MCF 10A (cell line): ENCODE measurements around the gene TMEM145. TPM values are rescaled to one million over a fixed set of nuclear protein-coding genes. Genes with fewer than 3 reads are reported as not detected.

Experiments
- BruUV-seq: library from RNA; stranded (reverse); fragments of 400-500 nt; replicated peaks from 2 replicates; lab custom pipeline; 2021; lab: Mats Ljungman, UMichigan
- CTCF ChIA-PET: fragments of 300-600 bp; sonication (Branson Sonifier 250); formaldehyde crosslinking; extraction: SDS; loops from one replicate; lab custom pipeline; 2021; ENCODE audit warnings: antibody characterized with exemption, inconsistent platforms; lab: Yijun Ruan, JAX
- POLR2A ChIA-PET: fragments of 300-600, 350-650 bp; sonication (Branson Sonifier 250); formaldehyde crosslinking; extraction: SDS; loops from one replicate; lab custom pipeline; 2020; ENCODE audit warnings: antibody characterized with exemption, inconsistent platforms; lab: Yijun Ruan, JAX
- DNase-seq: peaks from one replicate; pipeline ENCODE4 v3.0.0-alpha.2; 2018; ENCODE audit not compliant: unreplicated experiment
- H3K27ac Mint-ChIP-seq: one replicate; pipeline ENCODE4 v1.8.0; 2022; ENCODE audit warnings: mild to moderate bottlenecking, low read depth, mixed read lengths; ENCODE audit not compliant: unreplicated experiment
- H3K27me3 Mint-ChIP-seq: one replicate; pipeline ENCODE4 v1.8.0; 2022; ENCODE audit warnings: mixed read lengths; ENCODE audit not compliant: insufficient read depth, unreplicated experiment
- H3K36me3 Mint-ChIP-seq: one replicate; pipeline ENCODE4 v1.8.0; 2022; ENCODE audit warnings: mild to moderate bottlenecking, moderate library complexity, mixed read lengths; ENCODE audit not compliant: insufficient read depth, unreplicated experiment
- H3K4me1 Mint-ChIP-seq: one replicate; pipeline ENCODE4 v1.8.0; 2022; ENCODE audit warnings: mixed read lengths; ENCODE audit not compliant: insufficient read depth, unreplicated experiment
- H3K4me3 Mint-ChIP-seq: one replicate; pipeline ENCODE4 v1.8.0; 2022; ENCODE audit warnings: mild to moderate bottlenecking, moderate library complexity, mixed read lengths; ENCODE audit not compliant: unreplicated experiment
- H3K9me3 Mint-ChIP-seq: one replicate; pipeline ENCODE4 v1.8.0; 2022; ENCODE audit warnings: mixed read lengths; ENCODE audit not compliant: unreplicated experiment
- CTCF ChIP-seq: fragments of 200-600 bp; IDR thresholded peaks from one replicate; pipeline ENCODE4 v1.8.0; 2022; ENCODE audit warnings: antibody characterized with exemption, mild to moderate bottlenecking; ENCODE audit not compliant: unreplicated experiment
- intact Hi-C: fragments of 100-400 bp; cut with micrococcal nuclease; formaldehyde crosslinking; loops from 2 replicates; pipeline ENCODE4 v1.14.1; 2022
- total RNA-seq: library from RNA; stranded (reverse); gene quantifications from 2 replicates; pipeline ENCODE4 v1.2.3, GENCODE V29; 2022

Gene TMEM145
- total RNA-seq, 1 experiment from 2014 or later: not detected

DNA sequence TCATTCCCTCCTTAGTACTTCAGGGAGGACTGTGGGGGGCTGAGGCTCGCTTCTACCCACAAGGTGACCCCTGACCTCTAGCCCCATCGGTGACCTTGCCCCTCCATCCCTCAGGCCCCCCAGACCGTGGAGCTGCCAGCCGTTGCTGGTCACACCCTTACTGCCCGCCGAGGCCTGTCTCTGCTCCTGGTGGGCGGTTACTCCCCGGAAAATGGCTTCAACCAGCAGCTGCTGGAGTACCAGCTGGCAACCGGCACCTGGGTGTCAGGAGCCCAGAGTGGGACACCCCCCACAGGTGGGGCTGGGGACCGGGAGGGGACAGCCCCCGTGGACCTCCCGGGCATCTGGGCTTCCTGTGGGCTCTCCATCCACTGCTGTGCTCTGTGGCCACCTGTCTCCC lies 44.2 kb downstream of the TMEM145 start:
- no TSS peak for BruUV-seq
- Mint-ChIP-seq H3K36me3 (peaks cover 27% of the 10 kb centered on the region), H3K27me3 (no peaks in the 10 kb centered on the region), H3K4me3 (no peak overlapping the region), H3K4me1 (no peaks in the 10 kb centered on the region), H3K27ac (no peak overlapping the region), H3K9me3 (no peaks in the 10 kb centered on the region)
- no peak for DNase-seq
- POLR2A ChIA-PET: no interaction called here
- CTCF ChIA-PET: interaction anchor here (0.5 kb wide), 1 partner anchor 10 kb away, joined by 3 read pairs; no protein-coding TSS in a partner anchor
- TF ChIP-seq CTCF: no peak
- intact Hi-C loops: no loop called here

DNA sequence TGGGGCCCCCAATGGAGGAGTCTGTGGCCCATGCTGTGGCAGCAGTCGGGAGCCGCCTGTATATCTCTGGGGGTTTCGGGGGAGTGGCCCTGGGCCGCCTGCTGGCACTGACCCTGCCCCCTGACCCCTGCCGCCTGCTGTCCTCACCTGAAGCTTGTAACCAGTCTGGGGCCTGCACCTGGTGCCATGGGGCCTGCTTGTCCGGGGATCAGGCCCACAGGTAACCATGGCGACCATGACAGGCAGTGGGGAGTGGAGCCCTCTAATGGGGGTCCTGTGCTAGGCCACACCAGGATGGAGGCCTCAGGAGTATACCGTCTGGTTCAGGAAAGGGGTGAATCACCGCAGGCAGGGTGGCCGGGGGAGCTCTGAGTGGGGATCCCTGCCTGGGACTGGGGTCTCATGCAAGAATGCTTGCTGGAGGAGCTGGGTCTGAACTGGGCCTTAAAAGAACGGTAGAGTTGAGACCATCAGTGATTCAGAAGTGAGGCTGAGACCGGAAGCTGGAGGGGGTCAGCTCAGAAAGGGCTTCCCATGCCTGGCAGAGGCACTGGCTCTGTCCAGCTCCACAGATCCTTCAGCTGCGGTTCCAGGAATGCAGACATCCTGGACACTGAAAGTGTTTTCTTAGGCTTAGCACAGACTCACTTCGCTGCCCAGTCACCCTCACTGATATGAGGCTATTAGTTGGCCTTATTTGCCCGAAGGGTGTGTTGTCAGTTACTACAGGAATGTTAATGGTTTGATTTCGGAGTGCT lies 47.9 kb downstream of the TMEM145 start:
- Mint-ChIP-seq H3K27me3 (no peaks in the 10 kb centered on the region), H3K4me3 (no peak overlapping the region), H3K9me3 (peaks cover 10% of the 10 kb centered on the region), H3K4me1 (no peaks in the 10 kb centered on the region), H3K27ac (no peak overlapping the region), H3K36me3 (peaks cover 31% of the 10 kb centered on the region)
- TF ChIP-seq CTCF: no peak
- intact Hi-C loops: no loop called here
- ChIA-PET POLR2A (no interaction called here), CTCF (no interaction called here)
- no TSS peak for BruUV-seq
- DNase-seq: no peak

DNA sequence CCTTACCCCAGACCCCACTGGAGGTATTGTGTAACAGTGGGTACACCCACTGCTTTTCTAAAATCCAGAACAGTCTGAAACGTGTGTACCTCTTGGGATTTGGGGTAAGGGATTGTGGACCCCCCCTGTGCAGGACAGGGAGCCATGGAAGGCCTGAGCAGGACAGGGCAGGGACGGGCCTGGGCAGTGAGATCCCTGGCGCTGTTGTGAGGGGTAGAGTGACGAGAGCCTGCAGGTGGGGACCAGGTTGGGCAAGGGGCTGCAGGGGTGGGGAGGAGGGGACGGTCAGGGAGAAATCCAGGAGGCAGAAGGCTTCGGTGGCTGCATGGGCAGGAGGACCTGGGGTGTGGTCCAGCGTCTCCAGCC lies 48.4 kb downstream of the TMEM145 start:
- H3K27me3 Mint-ChIP-seq: no peaks in the 10 kb centered on the region
- intact Hi-C loops: no loop called here
- BruUV-seq: no TSS peak
- no peak overlapping the region for H3K27ac Mint-ChIP-seq
- no peaks in the 10 kb centered on the region for H3K4me1 Mint-ChIP-seq
- H3K4me3 Mint-ChIP-seq: no peak overlapping the region
- DNase-seq: no peak
- ChIA-PET CTCF (interaction anchor here (0.6 kb wide), 1 partner anchor 81 kb away, joined by 3 read pairs; no protein-coding TSS in a partner anchor), POLR2A (no interaction called here)
- peaks cover 10% of the 10 kb centered on the region for H3K9me3 Mint-ChIP-seq
- H3K36me3 Mint-ChIP-seq: peaks cover 31% of the 10 kb centered on the region
- TF ChIP-seq CTCF: no peak

GRCh38 chr19:42362342-42362741 lies 49.2 kb downstream of the TMEM145 start:
- POLR2A ChIA-PET: no interaction called here
- H3K4me3 Mint-ChIP-seq: no peak overlapping the region
- BruUV-seq: no TSS peak

More at GRCh38 chr19:42362342-42362741, 49.2 kb downstream of the TMEM145 start:
- Mint-ChIP-seq H3K27ac (no peak overlapping the region), H3K9me3 (peaks cover 10% of the 10 kb centered on the region), H3K4me1 (no peaks in the 10 kb centered on the region), H3K27me3 (no peaks in the 10 kb centered on the region), H3K36me3 (peaks cover 31% of the 10 kb centered on the region)
- DNase-seq: no peak
- no peak for TF ChIP-seq CTCF
- CTCF ChIA-PET: interaction anchor here (0.6 kb wide), 1 partner anchor 82 kb away, joined by 3 read pairs; no protein-coding TSS in a partner anchor
- intact Hi-C loops: no loop called here
